Activated T-helper 17 cell treated with anti-CD3 and anti-CD28 coated beads, Interleukin-2, amount 50 U/mL, for 72 hours (primary cell): ENCODE measurements around the gene PSMD4. TPM values are rescaled to one million over a fixed set of nuclear protein-coding genes. Genes with fewer than 3 reads are reported as not detected.

Experiments
- ATAC-seq: fragments of 150-1000 bp; cut with Tn5 transposase; replicated peaks from 2 replicates; pipeline ENCODE4 v1.10.0; 2021; ENCODE audit warnings: mild to moderate bottlenecking, moderate library complexity
- H3K27ac Mint-ChIP-seq: one replicate; pipeline ENCODE4 v1.8.0; 2022; ENCODE audit warnings: mixed read lengths
- H3K27me3 Mint-ChIP-seq: one replicate; pipeline ENCODE4 v1.8.0; 2022; ENCODE audit warnings: mixed read lengths
- H3K36me3 Mint-ChIP-seq: one replicate; pipeline ENCODE4 v1.8.0; 2022; ENCODE audit warnings: low read depth, mild to moderate bottlenecking, mixed read lengths
- H3K4me1 Mint-ChIP-seq: one replicate; pipeline ENCODE4 v1.8.0; 2022; ENCODE audit warnings: mixed read lengths
- H3K4me3 Mint-ChIP-seq: one replicate; pipeline ENCODE4 v1.8.0; 2022; ENCODE audit warnings: mild to moderate bottlenecking, mixed read lengths
- H3K9me3 Mint-ChIP-seq: one replicate; pipeline ENCODE4 v1.8.0; 2022; ENCODE audit warnings: mixed read lengths
- total RNA-seq, 2 donors: library from RNA; stranded (reverse); gene quantifications; one replicate each; pipeline ENCODE4 v1.2.3, GENCODE V29; 2022

The PSMD4 gene
- total RNA-seq, 2 donors from 2014 or later, result 174 to 196 TPM

GRCh38 chr1:151282883-151283725 lies 28.6 kb downstream of the PSMD4 start:
- Mint-ChIP-seq H3K9me3 (no peaks in the 10 kb centered on the region), H3K27ac (peak overlapping the region; percentile 91), H3K36me3 (peaks cover 59% of the 10 kb centered on the region), H3K4me1 (peaks cover 14% of the 10 kb centered on the region), H3K27me3 (no peaks in the 10 kb centered on the region), H3K4me3 (peak overlapping the region; percentile 98)
- ATAC-seq, result no peak

- Mint-ChIP-seq H3K4me3 (peak overlapping the region; percentile 98), H3K27ac (peak overlapping the region; percentile 91), H3K36me3 (peaks cover 69% of the 10 kb centered on the region), H3K9me3 (no peaks in the 10 kb centered on the region), H3K27me3 (no peaks in the 10 kb centered on the region), H3K4me1 (peaks cover 22% of the 10 kb centered on the region)
- ATAC-seq, result no peak
These were observed 29.6 kb downstream of the PSMD4 start for GRCh38 chr1:151284013-151284577.

GRCh38 chr1:151286619-151287340 lies 32.2 kb downstream of the PSMD4 start:
- H3K4me1 Mint-ChIP-seq, result peaks cover 22% of the 10 kb centered on the region
- no peak for ATAC-seq
- H3K27me3 Mint-ChIP-seq, result no peaks in the 10 kb centered on the region
- peaks cover 83% of the 10 kb centered on the region for H3K36me3 Mint-ChIP-seq
- no peak overlapping the region for H3K4me3 Mint-ChIP-seq
- H3K9me3 Mint-ChIP-seq, result no peaks in the 10 kb centered on the region
- H3K27ac Mint-ChIP-seq, result no peak overlapping the region

GRCh38 chr1:151287341-151287699 lies 32.8 kb downstream of the PSMD4 start:
- no peak overlapping the region for H3K4me3 Mint-ChIP-seq
- H3K36me3 Mint-ChIP-seq, result peaks cover 83% of the 10 kb centered on the region

GRCh38 chr1:151287767-151288500 lies 33.4 kb downstream of the PSMD4 start:
- Mint-ChIP-seq H3K9me3 (no peaks in the 10 kb centered on the region), H3K27ac (peak overlapping the region; percentile 56), H3K4me1 (peaks cover 22% of the 10 kb centered on the region), H3K36me3 (peaks cover 88% of the 10 kb centered on the region), H3K27me3 (no peaks in the 10 kb centered on the region), H3K4me3 (no peak overlapping the region)
- no peak for ATAC-seq

More at GRCh38 chr1:151287341-151287699, 32.8 kb downstream of the PSMD4 start:
- H3K9me3 Mint-ChIP-seq, result no peaks in the 10 kb centered on the region
- no peak overlapping the region for H3K27ac Mint-ChIP-seq
- H3K27me3 Mint-ChIP-seq, result no peaks in the 10 kb centered on the region
- ATAC-seq, result no peak
- peaks cover 22% of the 10 kb centered on the region for H3K4me1 Mint-ChIP-seq

- Mint-ChIP-seq H3K36me3 (peaks cover 88% of the 10 kb centered on the region), H3K27me3 (no peaks in the 10 kb centered on the region)
- ATAC-seq, result no peak
These were observed 34.0 kb downstream of the PSMD4 start for GRCh38 chr1:151288502-151288901.

GRCh38 chr1:151289080-151289935 lies 34.8 kb downstream of the PSMD4 start:
- Mint-ChIP-seq H3K4me1 (peaks cover 11% of the 10 kb centered on the region), H3K9me3 (no peaks in the 10 kb centered on the region), H3K4me3 (no peak overlapping the region), H3K27me3 (no peaks in the 10 kb centered on the region), H3K27ac (peak overlapping the region; percentile 56), H3K36me3 (peaks cover 89% of the 10 kb centered on the region)
- ATAC-seq, result no peak

More at GRCh38 chr1:151288502-151288901, 34.0 kb downstream of the PSMD4 start:
- H3K4me3 Mint-ChIP-seq, result no peak overlapping the region
- H3K4me1 Mint-ChIP-seq, result peaks cover 19% of the 10 kb centered on the region
- peak overlapping the region; percentile 56 for H3K27ac Mint-ChIP-seq
- H3K9me3 Mint-ChIP-seq, result no peaks in the 10 kb centered on the region

- H3K36me3 Mint-ChIP-seq, result peaks cover 89% of the 10 kb centered on the region
- H3K4me1 Mint-ChIP-seq, result peaks cover 8% of the 10 kb centered on the region
- ATAC-seq, result peak; percentile 14
- no peak overlapping the region for H3K4me3 Mint-ChIP-seq
- H3K9me3 Mint-ChIP-seq, result no peaks in the 10 kb centered on the region
- H3K27ac Mint-ChIP-seq, result peak overlapping the region; percentile 56
- no peaks in the 10 kb centered on the region for H3K27me3 Mint-ChIP-seq
These were observed 35.6 kb downstream of the PSMD4 start for GRCh38 chr1:151289991-151290708.

- peaks cover 89% of the 10 kb centered on the region for H3K36me3 Mint-ChIP-seq
- no peaks in the 10 kb centered on the region for H3K27me3 Mint-ChIP-seq
- H3K4me3 Mint-ChIP-seq, result no peak overlapping the region
- H3K9me3 Mint-ChIP-seq, result no peaks in the 10 kb centered on the region
- no peak for ATAC-seq
- H3K4me1 Mint-ChIP-seq, result peaks cover 8% of the 10 kb centered on the region
- no peak overlapping the region for H3K27ac Mint-ChIP-seq
These were observed 36.3 kb downstream of the PSMD4 start for GRCh38 chr1:151290709-151291303.

GRCh38 chr1:151292207-151293030 lies 37.9 kb downstream of the PSMD4 start:
- H3K27ac Mint-ChIP-seq, result no peak overlapping the region
- no peaks in the 10 kb centered on the region for H3K27me3 Mint-ChIP-seq
- H3K9me3 Mint-ChIP-seq, result no peaks in the 10 kb centered on the region
- ATAC-seq, result peak; percentile 12
- peaks cover 89% of the 10 kb centered on the region for H3K36me3 Mint-ChIP-seq
- H3K4me1 Mint-ChIP-seq, result peaks cover 8% of the 10 kb centered on the region
- H3K4me3 Mint-ChIP-seq, result no peak overlapping the region

GRCh38 chr1:151293093-151293492 lies 38.6 kb downstream of the PSMD4 start:
- Mint-ChIP-seq H3K36me3 (peaks cover 93% of the 10 kb centered on the region), H3K9me3 (no peaks in the 10 kb centered on the region), H3K4me3 (no peak overlapping the region), H3K27me3 (no peaks in the 10 kb centered on the region), H3K27ac (peak overlapping the region; percentile 80), H3K4me1 (peaks cover 8% of the 10 kb centered on the region)
- ATAC-seq, result peak; percentile 6
